IPS-15b (cell line): Measurements from ENCODE around the gene IL1A.

Experiments
- H3K27me3 ChIP-seq: one replicate; pipeline ENCODE4 v1.6.1; 2013; ENCODE audit warnings: low read length; ENCODE audit not compliant: control insufficient read depth, insufficient read depth
- H3K36me3 ChIP-seq: one replicate; pipeline ENCODE4 v1.6.1; 2013; ENCODE audit warnings: low read length; ENCODE audit not compliant: control insufficient read depth, insufficient read depth
- H3K4me1 ChIP-seq: one replicate; pipeline ENCODE4 v1.6.1; 2013; ENCODE audit warnings: mild to moderate bottlenecking, low read length; ENCODE audit not compliant: control insufficient read depth, insufficient read depth
- H3K4me3 ChIP-seq: one replicate; pipeline ENCODE4 v1.5.1; 2013; ENCODE audit warnings: low read depth, low read length
- H3K9ac ChIP-seq: one replicate; pipeline ENCODE4 v1.6.1; 2013; ENCODE audit warnings: low read depth, mild to moderate bottlenecking, low read length
- H3K9me3 ChIP-seq: one replicate; pipeline ENCODE4 v1.6.1; 2013; ENCODE audit warnings: mild to moderate bottlenecking, low read length; ENCODE audit not compliant: control insufficient read depth, insufficient read depth

IL1A gene

DNA sequence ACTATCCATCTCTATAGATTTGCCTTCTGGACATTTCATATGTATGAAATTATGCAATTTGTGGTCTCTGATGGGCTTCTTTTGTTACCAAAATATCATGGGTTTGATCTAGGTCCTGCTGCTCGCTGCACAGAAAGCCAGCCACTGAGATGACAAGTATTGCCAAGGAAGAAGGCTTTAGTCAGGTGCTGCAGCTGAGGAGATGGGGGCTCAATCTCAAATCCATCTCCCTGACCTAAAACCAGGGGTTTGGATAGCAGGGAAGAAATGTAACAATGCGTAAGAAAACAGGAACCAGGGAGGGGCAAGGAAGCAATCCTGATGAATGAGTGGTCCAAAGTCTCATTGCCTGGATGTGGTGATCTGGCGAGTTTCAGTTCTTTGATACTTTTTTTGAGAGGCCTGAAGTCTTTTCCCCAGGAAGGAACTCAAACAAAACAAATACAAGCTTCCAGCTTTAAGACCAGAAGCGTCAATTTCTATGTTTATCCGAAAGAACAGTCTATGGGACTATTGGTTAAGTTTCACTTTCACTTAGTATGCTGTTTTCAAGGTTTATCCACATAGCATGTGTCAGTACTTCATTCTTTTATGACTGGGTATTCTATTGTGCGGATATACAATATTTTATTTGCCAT, 16.5 kb downstream of the IL1A start:
- Histone ChIP-seq H3K9ac (no peak overlapping the region), H3K4me1 (peaks cover 7% of the 10 kb centered on the region), H3K4me3 (no peak overlapping the region), H3K36me3 (peaks cover 3% of the 10 kb centered on the region), H3K27me3 (no peaks in the 10 kb centered on the region), H3K9me3 (no peaks in the 10 kb centered on the region)

DNA sequence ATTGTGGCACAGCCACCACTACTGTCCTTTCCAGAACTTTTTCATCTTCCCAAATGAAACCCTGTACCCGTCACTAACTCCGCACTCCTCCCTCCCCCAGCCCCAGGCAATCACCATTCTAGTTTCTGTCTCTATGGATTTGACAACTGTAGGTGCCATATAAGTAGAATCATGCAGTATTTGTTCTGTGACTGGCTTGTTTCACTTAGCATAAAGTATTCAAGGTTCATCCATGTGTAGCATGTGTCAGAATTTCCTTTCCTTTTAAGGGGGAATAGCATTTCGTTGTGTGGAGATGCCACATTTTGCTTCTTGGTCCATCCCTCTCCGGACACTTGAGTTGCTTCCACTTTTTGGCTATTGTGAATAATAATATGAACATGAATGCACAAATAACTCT, 19.0 kb downstream of the IL1A start:
- peaks cover 3% of the 10 kb centered on the region for H3K36me3 ChIP-seq
- peak overlapping the region; percentile 73 for H3K4me3 ChIP-seq
- H3K4me1 ChIP-seq: peaks cover 7% of the 10 kb centered on the region
- no peak overlapping the region for H3K9ac ChIP-seq
- H3K27me3 ChIP-seq: no peaks in the 10 kb centered on the region
- no peaks in the 10 kb centered on the region for H3K9me3 ChIP-seq

- Histone ChIP-seq H3K9ac (no peak within 1 kb of the TSS), H3K36me3 (peaks cover 6% of the 10 kb centered on the region), H3K9me3 (no peaks in the 10 kb centered on the region), H3K27me3 (no peaks in the 10 kb centered on the region), H3K4me1 (peaks cover 7% of the 10 kb centered on the region), H3K4me3 (peak within 1 kb of the TSS; percentile 73)
Observed at GRCh38 chr2:112764071-112765044, 19.9 kb downstream of the IL1A start, which contains the start of gene CKAP2L. Gene CKAP2L (minus strand): TSS chr2:112764609. CDS start chr2:112764598, 11 bp downstream.

DNA sequence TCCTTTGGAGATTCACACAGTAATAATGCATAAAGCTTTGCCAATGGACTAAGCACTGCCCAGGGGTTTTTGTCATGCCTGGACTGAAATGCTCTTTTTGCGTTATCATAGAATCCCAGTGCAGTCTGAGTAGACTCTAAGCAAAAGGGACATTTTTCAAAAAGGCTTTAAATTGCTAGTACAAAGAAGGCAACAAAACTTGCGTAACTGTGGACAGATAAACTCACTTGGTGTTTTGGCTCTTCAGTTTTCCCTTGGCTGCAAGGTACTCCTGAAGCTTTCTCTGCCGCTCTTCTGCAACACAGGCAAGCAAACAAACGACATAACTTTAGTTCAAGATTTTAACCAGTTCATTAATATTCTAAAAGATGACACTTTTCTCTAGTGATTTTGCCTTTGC, 22.0 kb downstream of the IL1A start:
- no peak overlapping the region for H3K4me3 ChIP-seq
- H3K9me3 ChIP-seq: no peaks in the 10 kb centered on the region
- no peak overlapping the region for H3K9ac ChIP-seq
- peaks cover 6% of the 10 kb centered on the region for H3K36me3 ChIP-seq
- H3K27me3 ChIP-seq: no peaks in the 10 kb centered on the region
- peaks cover 7% of the 10 kb centered on the region for H3K4me1 ChIP-seq

DNA sequence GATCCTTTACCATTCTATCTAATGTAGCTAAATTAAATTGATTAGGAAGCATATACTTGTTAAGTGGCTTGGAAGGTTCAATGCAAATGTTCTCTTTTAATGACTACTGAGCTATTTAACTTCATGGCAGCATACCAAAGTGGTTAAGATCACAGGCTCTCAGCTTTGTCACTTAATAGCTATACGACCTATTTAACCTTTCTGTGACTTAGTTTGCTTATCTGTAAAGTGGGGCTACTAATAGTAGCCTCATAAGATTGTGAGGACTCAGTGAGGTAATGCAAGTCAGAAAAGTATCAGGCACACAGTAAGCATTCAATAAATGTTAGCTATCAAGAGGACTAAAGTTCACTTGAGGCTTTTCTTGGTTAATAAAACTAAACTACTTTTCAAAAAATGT, 24.1 kb downstream of the IL1A start:
- no peak overlapping the region for H3K9ac ChIP-seq
- H3K36me3 ChIP-seq: peaks cover 12% of the 10 kb centered on the region
- H3K27me3 ChIP-seq: no peaks in the 10 kb centered on the region
- peaks cover 7% of the 10 kb centered on the region for H3K4me1 ChIP-seq
- no peaks in the 10 kb centered on the region for H3K9me3 ChIP-seq
- no peak overlapping the region for H3K4me3 ChIP-seq

DNA sequence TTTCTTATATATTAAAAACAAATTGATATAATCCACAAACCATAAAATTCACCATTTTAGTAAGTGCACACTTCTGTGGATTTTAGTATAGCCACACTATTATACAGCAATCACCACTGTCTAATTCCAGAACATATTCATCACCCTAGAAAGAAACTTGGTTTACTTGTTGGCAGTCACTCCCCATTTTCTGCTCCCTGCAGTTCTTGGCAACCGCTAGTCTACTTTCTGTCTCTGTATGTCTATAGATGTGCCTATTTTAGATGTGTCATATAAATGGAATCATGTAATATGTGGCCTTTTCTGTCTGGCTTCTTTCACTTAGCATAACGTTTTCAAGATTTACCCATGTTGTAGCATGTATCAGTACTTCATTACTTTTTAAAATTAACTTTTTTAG, 25.6 kb downstream of the IL1A start:
- Histone ChIP-seq H3K9me3 (no peaks in the 10 kb centered on the region), H3K4me3 (no peak overlapping the region), H3K36me3 (peaks cover 12% of the 10 kb centered on the region), H3K9ac (no peak overlapping the region), H3K27me3 (no peaks in the 10 kb centered on the region), H3K4me1 (peaks cover 7% of the 10 kb centered on the region)

GRCh38 chr2:112757265-112757664, 27.0 kb downstream of the IL1A start:
- H3K9ac ChIP-seq: no peak overlapping the region
- H3K9me3 ChIP-seq: no peaks in the 10 kb centered on the region
- H3K4me3 ChIP-seq: no peak overlapping the region
- H3K27me3 ChIP-seq: no peaks in the 10 kb centered on the region
- no peaks in the 10 kb centered on the region for H3K4me1 ChIP-seq
- peaks cover 16% of the 10 kb centered on the region for H3K36me3 ChIP-seq

DNA sequence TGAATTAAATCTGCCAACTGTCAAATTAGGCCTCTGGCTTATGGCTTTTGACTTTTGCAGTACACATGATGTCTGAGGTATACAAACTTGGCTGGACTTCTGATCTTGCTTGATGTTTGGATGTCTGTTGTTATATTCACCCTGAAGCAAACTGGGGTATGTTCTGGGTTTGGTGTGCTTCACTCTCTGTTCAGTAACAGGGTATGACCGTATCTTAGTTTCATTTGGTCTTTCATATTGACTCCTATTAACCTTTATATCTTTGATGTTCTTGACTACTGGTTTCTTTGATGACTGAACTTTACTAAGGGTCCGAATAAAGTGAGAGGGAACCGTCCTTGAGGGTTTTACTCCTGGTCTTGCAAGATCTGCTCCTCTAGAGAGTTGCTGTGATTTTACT, 28.1 kb downstream of the IL1A start:
- Histone ChIP-seq H3K27me3 (no peaks in the 10 kb centered on the region), H3K36me3 (peaks cover 16% of the 10 kb centered on the region)

DNA sequence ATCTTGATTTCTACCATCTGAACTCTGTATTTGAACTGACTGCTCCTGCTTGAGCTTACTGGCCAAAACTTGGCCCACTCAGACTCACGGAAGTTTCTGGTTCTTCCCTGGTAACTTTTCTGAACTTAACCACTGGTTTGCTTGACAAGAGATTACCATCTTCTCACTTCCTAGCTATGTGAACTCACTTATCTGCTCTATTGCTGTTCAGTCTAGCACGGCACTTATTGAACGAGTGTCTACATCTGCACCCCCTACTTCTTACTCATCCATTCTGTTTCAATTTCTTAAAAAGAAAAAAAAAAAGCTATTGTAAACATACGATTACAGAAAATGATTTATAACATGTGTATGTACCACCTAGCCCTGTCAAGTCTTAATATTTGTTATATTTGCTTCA, 28.8 kb downstream of the IL1A start:
- H3K27me3 ChIP-seq: no peaks in the 10 kb centered on the region
- H3K4me1 ChIP-seq: no peaks in the 10 kb centered on the region
- H3K9ac ChIP-seq: no peak overlapping the region
- no peak overlapping the region for H3K4me3 ChIP-seq
- H3K9me3 ChIP-seq: no peaks in the 10 kb centered on the region
- H3K36me3 ChIP-seq: peaks cover 16% of the 10 kb centered on the region

More for the DNA sequence above, 28.1 kb downstream of the IL1A start:
- H3K9me3 ChIP-seq: no peaks in the 10 kb centered on the region
- H3K4me3 ChIP-seq: no peak overlapping the region
- H3K9ac ChIP-seq: no peak overlapping the region
- no peaks in the 10 kb centered on the region for H3K4me1 ChIP-seq

DNA sequence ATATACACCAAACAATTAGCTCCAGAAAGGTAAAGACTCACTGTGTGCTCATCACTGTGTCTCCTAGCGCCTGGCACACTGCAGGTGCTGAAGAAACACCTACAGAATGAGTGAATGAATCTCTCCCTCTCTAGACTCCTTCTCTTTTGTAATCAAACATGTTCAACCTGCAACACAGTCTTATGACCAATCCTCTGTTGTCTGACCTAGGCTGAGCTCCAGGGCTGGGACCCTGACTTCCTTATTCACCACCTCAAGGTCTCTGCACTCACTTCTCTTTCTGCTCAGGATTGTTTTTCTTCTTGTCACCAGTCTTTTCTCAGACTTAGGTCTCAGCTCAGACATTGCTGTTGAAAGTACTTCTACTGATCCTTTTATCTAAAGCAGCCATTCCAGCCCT, 29.7 kb downstream of the IL1A start:
- peaks cover 16% of the 10 kb centered on the region for H3K36me3 ChIP-seq
- no peaks in the 10 kb centered on the region for H3K9me3 ChIP-seq
- H3K27me3 ChIP-seq: no peaks in the 10 kb centered on the region
- H3K4me1 ChIP-seq: no peaks in the 10 kb centered on the region
- no peak overlapping the region for H3K4me3 ChIP-seq
- no peak overlapping the region for H3K9ac ChIP-seq

DNA sequence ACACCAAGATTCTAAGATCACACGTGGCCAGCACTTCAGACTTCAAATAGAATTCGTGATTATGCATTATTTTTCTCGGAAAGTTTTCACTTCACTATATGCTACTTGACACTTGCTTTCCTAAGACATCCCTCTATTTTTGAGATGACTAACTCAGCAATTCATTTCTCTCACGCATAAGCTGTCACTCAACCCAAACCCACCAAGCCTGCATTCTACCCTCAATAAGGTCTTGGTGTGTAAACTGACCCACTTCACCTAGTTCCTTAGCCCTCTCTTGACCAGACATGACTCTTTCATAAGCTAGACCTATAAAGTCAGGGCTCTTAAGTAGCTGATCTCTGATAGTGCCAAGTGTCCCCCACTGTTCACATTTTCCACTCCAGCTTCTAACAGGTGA, 31.6 kb downstream of the IL1A start:
- H3K36me3 ChIP-seq: peaks cover 16% of the 10 kb centered on the region
- no peak overlapping the region for H3K4me3 ChIP-seq
- H3K4me1 ChIP-seq: no peaks in the 10 kb centered on the region
- no peak overlapping the region for H3K9ac ChIP-seq
- H3K27me3 ChIP-seq: no peaks in the 10 kb centered on the region
- H3K9me3 ChIP-seq: no peaks in the 10 kb centered on the region
